GM18951 (cell line): ENCODE measurements around the gene MCM5.

Experiments used
- POLR2A ChIP-seq: IDR thresholded peaks from 4 replicates; pipeline ENCODE4 v1.6.1; 2011; ENCODE audit warnings: mild to moderate bottlenecking; ENCODE audit not compliant: insufficient read length, insufficient read depth; ENCODE audit errors: extremely low read depth
- in situ Hi-C: fragments of 300-500 bp; cut with MboI; formaldehyde crosslinking; loops from one replicate; pipeline ENCODE4 v1.12.0; 2022; ENCODE audit warnings: low sequenced_read_pairs, mixed read lengths, inconsistent platforms; ENCODE audit not compliant: unreplicated experiment

The MCM5 gene

GRCh38 chr22:35398591-35398973 is 1.4 kb upstream of the MCM5 start:
- no peak for TF ChIP-seq POLR2A
- in situ Hi-C loops = no loop called here

DNA sequence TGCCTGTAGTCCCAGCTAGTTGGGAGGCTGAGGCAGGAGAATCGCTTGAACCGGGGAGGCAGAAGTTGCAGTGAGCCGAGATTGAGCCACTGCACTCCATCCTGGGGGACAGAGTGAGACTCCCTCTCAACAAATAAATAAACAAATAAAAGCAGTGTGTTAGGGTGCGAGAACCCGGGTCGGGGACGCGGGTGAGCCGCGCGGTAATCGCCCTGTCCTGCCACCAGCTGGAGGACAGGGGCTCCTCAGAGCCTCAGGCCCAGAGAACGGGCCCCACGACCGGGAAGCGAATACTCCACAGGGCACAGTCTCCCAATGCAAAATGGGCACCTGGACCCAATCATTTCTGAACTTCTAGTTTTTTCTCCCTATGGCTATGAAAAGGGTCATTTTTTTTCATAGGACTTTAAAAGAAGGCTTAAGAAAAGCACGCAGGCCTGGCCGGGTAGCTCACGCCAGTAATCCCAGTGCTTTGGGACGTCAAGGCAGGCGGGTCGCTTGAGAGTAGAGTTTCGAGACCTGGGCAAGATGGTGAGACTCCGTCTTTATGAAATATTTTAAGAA is 744 bp upstream of the MCM5 start:
- in situ Hi-C loops = no loop called here
- no peak for TF ChIP-seq POLR2A

- no peak for TF ChIP-seq POLR2A
- in situ Hi-C loops = no loop called here
These were observed 506 bp downstream of the MCM5 start for GRCh38 chr22:35400501-35400790.

DNA sequence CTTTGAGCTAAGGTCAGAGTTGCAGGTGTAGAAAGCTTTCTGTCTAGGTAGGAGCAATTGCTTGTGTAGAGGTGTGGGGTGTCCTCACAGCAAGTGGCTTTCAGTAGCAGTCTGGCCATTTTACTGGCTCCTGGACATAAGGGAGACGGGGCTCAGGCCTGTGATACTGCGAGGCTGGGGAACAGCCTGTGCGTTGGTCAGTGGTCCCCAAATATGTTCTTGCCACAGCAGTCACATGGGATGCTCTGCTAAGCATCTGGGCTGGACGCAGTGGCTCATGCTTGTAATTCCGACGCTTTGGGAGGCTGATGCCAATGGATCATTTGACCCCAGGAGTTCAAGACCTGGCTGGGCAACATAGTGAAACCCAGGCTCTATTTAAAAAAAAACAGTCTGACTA is 1.9 kb downstream of the MCM5 start:
- in situ Hi-C loops = no loop called here
- TF ChIP-seq POLR2A = no peak

DNA sequence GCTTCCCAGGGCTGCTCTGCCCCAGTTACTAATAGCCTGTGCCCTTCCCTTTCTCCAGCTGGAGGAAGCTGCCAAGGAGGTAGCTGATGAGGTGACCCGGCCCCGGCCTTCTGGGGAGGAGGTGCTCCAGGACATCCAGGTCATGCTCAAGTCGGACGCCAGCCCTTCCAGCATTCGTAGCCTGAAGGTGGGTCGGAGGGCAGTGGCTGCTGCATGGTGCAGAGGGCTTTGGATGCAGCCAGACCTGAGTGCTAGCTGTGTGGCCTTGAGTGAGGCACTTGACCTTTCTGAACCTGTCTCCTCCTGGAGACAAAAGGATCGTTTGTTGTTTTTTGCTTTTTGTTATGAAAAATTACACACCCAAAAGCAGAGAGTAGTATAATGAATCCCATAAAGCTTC is 3.4 kb downstream of the MCM5 start:
- no peak for TF ChIP-seq POLR2A
- in situ Hi-C loops = no loop called here

DNA sequence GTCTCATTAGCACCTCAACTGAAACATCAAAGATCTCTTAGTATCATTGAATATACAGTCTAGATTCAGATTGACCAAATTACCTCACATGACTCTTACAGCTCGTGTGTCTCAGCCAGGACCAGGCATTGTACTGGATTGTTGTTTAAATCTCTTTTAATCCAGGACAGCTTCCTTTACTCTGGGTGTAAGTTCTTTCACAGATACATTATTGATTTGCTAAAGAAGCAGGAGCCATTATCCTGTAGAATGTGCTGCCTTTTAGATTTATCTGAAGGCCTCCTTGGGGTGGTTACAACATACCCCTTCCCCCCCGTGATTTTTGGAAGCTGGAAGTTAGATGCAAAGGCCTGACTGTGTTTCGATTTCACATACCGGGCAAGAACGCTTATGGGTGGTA is 4.2 kb downstream of the MCM5 start:
- in situ Hi-C loops = no loop called here
- TF ChIP-seq POLR2A = no peak

GRCh38 chr22:35406443-35406842 is 6.5 kb downstream of the MCM5 start:
- no peak for TF ChIP-seq POLR2A
- in situ Hi-C loops = no loop called here

- in situ Hi-C loops = no loop called here
- no peak for TF ChIP-seq POLR2A
These were observed 7.4 kb downstream of the MCM5 start for GRCh38 chr22:35407362-35407761.

- in situ Hi-C loops = no loop called here
- no peak for TF ChIP-seq POLR2A
These were observed 10.1 kb downstream of the MCM5 start for GRCh38 chr22:35409783-35410662.

GRCh38 chr22:35410663-35411034 is 10.7 kb downstream of the MCM5 start:
- in situ Hi-C loops = no loop called here
- TF ChIP-seq POLR2A = no peak

- in situ Hi-C loops = no loop called here
- peak; percentile 25 for TF ChIP-seq POLR2A
These were observed 11.2 kb downstream of the MCM5 start for GRCh38 chr22:35411102-35411501.

- in situ Hi-C loops = no loop called here
- no peak for TF ChIP-seq POLR2A
These were observed 13.7 kb downstream of the MCM5 start for GRCh38 chr22:35413624-35414023.

- TF ChIP-seq POLR2A = no peak
- in situ Hi-C loops = no loop called here
These were observed 17.7 kb downstream of the MCM5 start for GRCh38 chr22:35417606-35418005.

- in situ Hi-C loops = no loop called here
- no peak for TF ChIP-seq POLR2A
These were observed 18.1 kb downstream of the MCM5 start for GRCh38 chr22:35418088-35418487.

GRCh38 chr22:35418731-35419130 is 18.8 kb downstream of the MCM5 start:
- in situ Hi-C loops = no loop called here
- TF ChIP-seq POLR2A = no peak

DNA sequence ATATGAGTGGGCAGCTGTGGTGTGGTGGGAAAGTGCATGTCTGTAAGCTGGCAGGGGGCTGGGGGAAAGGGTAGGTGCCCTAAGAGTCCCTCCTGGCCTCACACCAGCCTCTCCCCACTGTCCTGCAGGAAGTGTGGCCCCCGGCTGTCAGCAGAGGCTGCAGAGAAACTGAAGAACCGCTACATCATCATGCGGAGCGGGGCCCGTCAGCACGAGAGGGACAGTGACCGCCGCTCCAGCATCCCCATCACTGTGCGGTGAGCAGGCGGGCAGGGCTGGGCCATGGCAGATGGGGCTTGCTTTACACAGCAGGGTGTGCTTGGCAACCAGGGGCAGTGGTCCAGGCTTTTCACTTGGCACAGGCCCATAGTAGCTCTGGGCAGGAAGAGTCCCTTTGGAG is 19.8 kb downstream of the MCM5 start:
- in situ Hi-C loops = no loop called here
- no peak for TF ChIP-seq POLR2A
